ENCODE measurements around the gene COPG1. TPM values are rescaled to one million over a fixed set of nuclear protein-coding genes. Genes with fewer than 3 reads are reported as not detected.

The COPG1 gene
- total and polyA plus RNA-seq, 7 donors, result 50.9 to 151 (median 78.1) TPM

- no peak for DNase-seq
- Histone ChIP-seq H3K4me3 (no peak overlapping the region), H3K9me3 (no peaks in the 10 kb centered on the region), H3K27me3 (no peaks in the 10 kb centered on the region), H3K4me1 (peaks cover 0 to 20% (median 17%) of the 10 kb centered on the region in 4 donors), H3K27ac (peak overlapping the region in 1 of 4 donors; percentile 15), H3K36me3 (no peaks in the 10 kb centered on the region)
- 59 to 66% methylated on average over 6 of the region's 6 CpGs for WGBS, 2 donors
- TF ChIP-seq CTCF (IDR thresholded peaks at IDR 0.05), result no peak
- TF ChIP-seq POLR2AphosphoS5 (IDR thresholded peaks at IDR 0.05), result no peak
- TF ChIP-seq POLR2A (IDR thresholded peaks at IDR 0.05), result no peak
- TF ChIP-seq EP300 (IDR thresholded peaks at IDR 0.05), result no peak
- intact Hi-C loops (cut with DNase I), result no loop called here
These were observed 33.4 kb downstream of the COPG1 start for GRCh38 chr3:129282727-129283327.

DNA sequence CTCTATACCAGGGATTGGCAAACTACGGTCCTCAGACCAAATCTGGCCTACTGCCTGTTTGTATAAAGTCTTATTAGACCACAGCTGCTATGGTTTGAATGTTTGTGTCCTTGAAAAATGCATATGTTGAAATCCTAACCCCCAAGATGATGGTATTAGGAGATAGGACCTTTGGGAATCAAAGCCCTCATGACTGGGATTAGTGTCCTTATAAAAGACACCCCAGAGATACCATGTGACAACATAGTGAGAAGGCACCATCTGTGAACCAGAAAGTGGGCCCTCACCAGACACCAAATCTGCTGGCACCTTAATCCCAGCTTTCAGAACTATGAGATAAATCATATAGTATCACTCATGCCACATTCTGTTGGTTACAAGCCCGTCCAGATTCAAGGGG, 36.7 kb downstream of the COPG1 start:
- no peaks in the 10 kb centered on the region for H3K27me3 ChIP-seq
- peaks cover 4 to 23% (median 7%) of the 10 kb centered on the region in 4 donors for H3K36me3 ChIP-seq
- TF ChIP-seq POLR2AphosphoS5 (IDR thresholded peaks at IDR 0.05), result no peak
- no peak for TF ChIP-seq CTCF (IDR thresholded peaks at IDR 0.05)
- no peak for TF ChIP-seq EP300 (IDR thresholded peaks at IDR 0.05)
- no peak for TF ChIP-seq POLR2A (IDR thresholded peaks at IDR 0.05)
- no peaks in the 10 kb centered on the region for H3K4me1 ChIP-seq
- intact Hi-C loops (cut with DNase I), result no loop called here
- no peak overlapping the region for H3K4me3 ChIP-seq
- no peak for DNase-seq
- no peak overlapping the region for H3K27ac ChIP-seq
- H3K9me3 ChIP-seq, result no peaks in the 10 kb centered on the region
- 92 to 94% methylated on average over 2 of the region's 2 CpGs for WGBS, 2 donors

DNA sequence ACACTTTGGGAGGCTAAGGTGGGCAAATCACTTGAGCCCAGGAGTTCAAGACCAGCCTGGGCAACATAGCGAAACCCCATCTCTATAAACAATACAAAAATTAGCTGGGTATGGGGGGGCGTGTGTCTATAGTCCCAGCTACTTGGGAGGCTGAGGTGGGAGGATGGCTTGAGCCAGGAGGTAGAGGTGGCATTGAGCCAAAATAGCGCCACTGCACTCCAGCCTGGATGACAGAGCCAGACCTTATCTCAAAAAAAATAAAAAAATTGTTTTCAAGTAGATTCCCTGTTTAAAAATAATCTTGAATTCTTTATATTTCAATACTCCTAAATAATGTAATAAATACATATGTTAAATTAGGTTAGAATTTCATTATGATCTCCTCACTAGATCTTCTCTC, 39.0 kb downstream of the COPG1 start:
- 93 to 98% methylated on average over 3 of the region's 3 CpGs for WGBS, 2 donors
- no peaks in the 10 kb centered on the region for H3K4me1 ChIP-seq
- no peak overlapping the region for H3K27ac ChIP-seq
- DNase-seq, result no peak
- no peak overlapping the region for H3K4me3 ChIP-seq
- no peaks in the 10 kb centered on the region for H3K9me3 ChIP-seq
- TF ChIP-seq CTCF (IDR thresholded peaks at IDR 0.05) (no peak), POLR2A (IDR thresholded peaks at IDR 0.05) (no peak), POLR2AphosphoS5 (IDR thresholded peaks at IDR 0.05) (no peak), EP300 (IDR thresholded peaks at IDR 0.05) (no peak)
- intact Hi-C loops (cut with DNase I), result no loop called here
- no peaks in the 10 kb centered on the region for H3K27me3 ChIP-seq
- H3K36me3 ChIP-seq, result peaks cover 5 to 47% (median 10%) of the 10 kb centered on the region in 4 donors

GRCh38 chr3:129289201-129289921, 40.0 kb downstream of the COPG1 start:
- no peaks in the 10 kb centered on the region for H3K27me3 ChIP-seq
- WGBS, 2 donors, result 92 to 96% methylated on average over 6 of the region's 6 CpGs

More at GRCh38 chr3:129289201-129289921, 40.0 kb downstream of the COPG1 start:
- Histone ChIP-seq H3K4me1 (no peaks in the 10 kb centered on the region), H3K27ac (no peak overlapping the region), H3K4me3 (no peak overlapping the region), H3K9me3 (no peaks in the 10 kb centered on the region), H3K36me3 (peaks cover 5 to 56% (median 10%) of the 10 kb centered on the region in 4 donors)
- intact Hi-C loops (cut with DNase I), result no loop called here
- no peak for TF ChIP-seq CTCF (IDR thresholded peaks at IDR 0.05)
- DNase-seq, result no peak

All from sigmoid colon (tissue), 7 donors.